PC-3 (cell line): ENCODE results near the gene SMPD4. TPM values are rescaled to one million over a fixed set of nuclear protein-coding genes. Genes with fewer than 3 reads are reported as not detected.
A peak's percentile ranks its signal among the peaks of the same experiment; 100 is the strongest.
"Not testable (repeated sequence)": the region's sequence is repeated elsewhere in the genome, so short reads cannot be mapped to it uniquely, and the experiment has no call there.

Experiments
- ATAC-seq: fragments of 200-7000 bp; cut with Tn5 transposase; 2 replicates; pipeline ENCODE4 v1.9.1; 2020; ENCODE audit warnings: mild to moderate bottlenecking, moderate library complexity
- BruUV-seq: library from RNA; stranded (reverse); fragments of 400-500 nt; replicated peaks from 2 replicates; lab custom pipeline; 2021; lab: Mats Ljungman, UMichigan
- CTCF ChIA-PET: fragments of 300-600 bp; sonication (Branson Sonifier 250); formaldehyde crosslinking; loops from one replicate; lab custom pipeline; 2022; ENCODE audit warnings: antibody characterized with exemption; lab: Charles Lee
- POLR2A ChIA-PET: fragments of 300-600 bp; sonication (Branson Sonifier 250); formaldehyde crosslinking; loops from one replicate; lab custom pipeline; 2022; ENCODE audit warnings: antibody characterized with exemption; ENCODE audit not compliant: unreplicated experiment; lab: Charles Lee
- DNase-seq: peaks from one replicate; pipeline ENCODE4 v3.0.0-alpha.2; 2015
- H2AFZ ChIP-seq: fragments of 300-600 bp; sonication (generic); 2 replicates; pipeline ENCODE4 v1.6.0; 2016; ENCODE audit warnings: antibody characterized with exemption, low read length
- H3F3A ChIP-seq: fragments of 300-600 bp; sonication (generic); one replicate; pipeline ENCODE4 v1.6.0; 2017; ENCODE audit warnings: antibody characterized with exemption, low read length, control low read depth, mild to moderate bottlenecking; ENCODE audit not compliant: unreplicated experiment
- H3K27ac ChIP-seq: fragments of 300-600 bp; sonication (generic); 2 replicates; pipeline ENCODE4 v1.5.1; 2016; ENCODE audit warnings: mild to moderate bottlenecking, low read length
- H3K27me3 ChIP-seq: fragments of 300-600 bp; sonication (generic); 2 replicates; pipeline ENCODE4 v1.6.1; 2016; ENCODE audit warnings: low read length, mixed read lengths
- H3K36me3 ChIP-seq: fragments of 300-600 bp; sonication (generic); 2 replicates; pipeline ENCODE4 v1.6.1; 2016; ENCODE audit warnings: low read depth, mixed run types, low read length, mixed read lengths
- H3K4me1 ChIP-seq: fragments of 300-600 bp; sonication (generic); 2 replicates; pipeline ENCODE4 v1.5.1; 2016; ENCODE audit warnings: low read length; ENCODE audit not compliant: insufficient read depth
- H3K4me2 ChIP-seq: fragments of 300-600 bp; sonication (generic); 2 replicates; pipeline ENCODE4 v1.6.0; 2016; ENCODE audit warnings: low read length
- H3K4me3 ChIP-seq: fragments of 300-600 bp; sonication (generic); 2 replicates; pipeline ENCODE4 v1.5.1; 2016; ENCODE audit warnings: mild to moderate bottlenecking, low read length, mixed read lengths
- H3K79me2 ChIP-seq: fragments of 300-600 bp; sonication (generic); 2 replicates; pipeline ENCODE4 v1.6.1; 2017; ENCODE audit warnings: low read length, mixed read lengths
- H3K9ac ChIP-seq: fragments of 300-600 bp; sonication (generic); 2 replicates; pipeline ENCODE4 v1.6.0; 2016; ENCODE audit warnings: mild to moderate bottlenecking, low read length
- H3K9me2 ChIP-seq: fragments of 300-600 bp; sonication (generic); replicated peaks from 2 replicates; pipeline ENCODE4 v1.6.1; 2016; ENCODE audit warnings: mixed run types, low read length, mixed read lengths
- H3K9me3 ChIP-seq: fragments of 300-600 bp; sonication (generic); 2 replicates; pipeline ENCODE4 v1.6.1; 2016; ENCODE audit warnings: low read length, mixed read lengths
- H4K20me1 ChIP-seq: fragments of 300-600 bp; sonication (generic); 2 replicates; pipeline ENCODE4 v1.6.1; 2016; ENCODE audit warnings: low read length, mixed read lengths
- CTCF ChIP-seq: fragments of 300-600 bp; sonication (generic); conservative IDR thresholded peaks from 2 replicates; pipeline ENCODE4 v1.5.1; 2017; ENCODE audit warnings: antibody characterized with exemption, low read depth, mild to moderate bottlenecking, low read length
- EZH2 ChIP-seq: fragments of 300-600 bp; sonication (generic); IDR thresholded peaks from one replicate; pipeline ENCODE4 v1.6.1; 2017; ENCODE audit warnings: antibody characterized with exemption, mild to moderate bottlenecking, low read length; ENCODE audit not compliant: unreplicated experiment
- EZH2phosphoT487 ChIP-seq: fragments of 300-600 bp; sonication (generic); IDR thresholded peaks from 2 replicates; pipeline ENCODE4 v1.6.1; 2018; ENCODE audit warnings: mild to moderate bottlenecking, antibody characterized with exemption, low read length, borderline replicate concordance
- intact Hi-C: fragments of 100-400 bp; cut with micrococcal nuclease; formaldehyde crosslinking; loops from 2 replicates; pipeline ENCODE4 v1.9.0; 2023
- total RNA-seq: library from RNA; depleted of rRNA; stranded (reverse); fragments of >200 nt; gene quantifications from 2 replicates; pipeline ENCODE4 v1.2.3, GENCODE V29; 2014

Gene SMPD4
- total RNA-seq, 1 experiment from 2014 or later = 64.4 TPM

- H2AFZ ChIP-seq = no peak overlapping the region
- H3K4me3 ChIP-seq = no peak overlapping the region
- no peak for ATAC-seq
- no peaks in the 10 kb centered on the region for H3K4me1 ChIP-seq
- no peaks in the 10 kb centered on the region for H3K9me2 ChIP-seq
- no peaks in the 10 kb centered on the region for H3K27me3 ChIP-seq
- H3K9me3 ChIP-seq = no peaks in the 10 kb centered on the region
- H3K9ac ChIP-seq = no peak overlapping the region
- POLR2A ChIA-PET = no interaction called here
- no peak for TF ChIP-seq CTCF
- no peak overlapping the region for H3K27ac ChIP-seq
- intact Hi-C loops = no loop called here
- no peaks in the 10 kb centered on the region for H4K20me1 ChIP-seq
- H3K79me2 ChIP-seq = no peaks in the 10 kb centered on the region
- DNase-seq = no peak
- H3K4me2 ChIP-seq = no peak overlapping the region
- H3F3A ChIP-seq = no peaks in the 10 kb centered on the region
- CTCF ChIA-PET = no interaction called here
- no TSS peak for BruUV-seq
- no peaks in the 10 kb centered on the region for H3K36me3 ChIP-seq
These were observed 24.8 kb downstream of the SMPD4 start for GRCh38 chr2:130156624-130157004.

- H2AFZ ChIP-seq, H3K9me2 ChIP-seq, H3K4me3 ChIP-seq, H3K36me3 ChIP-seq, POLR2A ChIA-PET, H3K9ac ChIP-seq, H3K27ac ChIP-seq, H3K4me2 ChIP-seq, H4K20me1 ChIP-seq, CTCF ChIA-PET, H3K79me2 ChIP-seq, H3K9me3 ChIP-seq, intact Hi-C loops, H3K4me1 ChIP-seq, H3K27me3 ChIP-seq, H3F3A ChIP-seq, BruUV-seq: not testable (repeated sequence)
- peak; percentile 62 for TF ChIP-seq CTCF
- DNase-seq (peak; percentile 59), ATAC-seq (peak; percentile 66)
These were observed 25.3 kb downstream of the SMPD4 start for GRCh38 chr2:130155956-130156623.

GRCh38 chr2:130154773-130155765 is 26.3 kb downstream of the SMPD4 start:
- TF ChIP-seq EZH2phosphoT487 (no peak), CTCF (no peak), EZH2 (no peak)
- Histone ChIP-seq H3K4me3 (no peak overlapping the region), H3K9me2 (no peaks in the 10 kb centered on the region), H3K79me2 (no peaks in the 10 kb centered on the region), H4K20me1 (no peaks in the 10 kb centered on the region), H3K27ac (no peak overlapping the region), H3K9me3 (no peaks in the 10 kb centered on the region), H2AFZ (no peak overlapping the region), H3K4me1 (no peaks in the 10 kb centered on the region), H3K36me3 (no peaks in the 10 kb centered on the region), H3F3A (no peaks in the 10 kb centered on the region), H3K27me3 (no peaks in the 10 kb centered on the region), H3K4me2 (no peak overlapping the region), H3K9ac (no peak overlapping the region)
- POLR2A ChIA-PET = no interaction called here
- intact Hi-C loops = no loop called here
- DNase-seq = no peak
- no peak for ATAC-seq
- CTCF ChIA-PET = no interaction called here
- BruUV-seq = no TSS peak

GRCh38 chr2:130154423-130154770 is 27.0 kb downstream of the SMPD4 start:
- H3K79me2 ChIP-seq, H3K9me2 ChIP-seq, intact Hi-C loops, H3K4me1 ChIP-seq, POLR2A ChIA-PET, H3K4me2 ChIP-seq, ATAC-seq, H3K27ac ChIP-seq, H2AFZ ChIP-seq, H3K4me3 ChIP-seq, BruUV-seq, H4K20me1 ChIP-seq, H3K27me3 ChIP-seq, H3K36me3 ChIP-seq, DNase-seq, H3K9ac ChIP-seq, H3K9me3 ChIP-seq, CTCF ChIA-PET, H3F3A ChIP-seq: not testable (repeated sequence)
